ENCODE measurements around the gene SRGAP1. TPM values are rescaled to one million over a fixed set of nuclear protein-coding genes. Genes with fewer than 3 reads are reported as not detected.

Gene SRGAP1
- total RNA-seq, 1 donor from 2014 or later: 9.7 TPM

GRCh38 chr12:63940310-63941005 lies 96.0 kb downstream of the SRGAP1 start:
- DNase-seq (ENCODE audit: low spot score in 2 of 2, unreplicated experiment in 2 of 2): no peak
- H3K4me1 Mint-ChIP-seq: peaks cover 20% of the 10 kb centered on the region
- H3K4me3 Mint-ChIP-seq: no peak overlapping the region
- H3K9me3 Mint-ChIP-seq: no peaks in the 10 kb centered on the region
- H3K27me3 Mint-ChIP-seq (ENCODE audit: low read depth): no peaks in the 10 kb centered on the region
- TF ChIP-seq, protein P1, sequence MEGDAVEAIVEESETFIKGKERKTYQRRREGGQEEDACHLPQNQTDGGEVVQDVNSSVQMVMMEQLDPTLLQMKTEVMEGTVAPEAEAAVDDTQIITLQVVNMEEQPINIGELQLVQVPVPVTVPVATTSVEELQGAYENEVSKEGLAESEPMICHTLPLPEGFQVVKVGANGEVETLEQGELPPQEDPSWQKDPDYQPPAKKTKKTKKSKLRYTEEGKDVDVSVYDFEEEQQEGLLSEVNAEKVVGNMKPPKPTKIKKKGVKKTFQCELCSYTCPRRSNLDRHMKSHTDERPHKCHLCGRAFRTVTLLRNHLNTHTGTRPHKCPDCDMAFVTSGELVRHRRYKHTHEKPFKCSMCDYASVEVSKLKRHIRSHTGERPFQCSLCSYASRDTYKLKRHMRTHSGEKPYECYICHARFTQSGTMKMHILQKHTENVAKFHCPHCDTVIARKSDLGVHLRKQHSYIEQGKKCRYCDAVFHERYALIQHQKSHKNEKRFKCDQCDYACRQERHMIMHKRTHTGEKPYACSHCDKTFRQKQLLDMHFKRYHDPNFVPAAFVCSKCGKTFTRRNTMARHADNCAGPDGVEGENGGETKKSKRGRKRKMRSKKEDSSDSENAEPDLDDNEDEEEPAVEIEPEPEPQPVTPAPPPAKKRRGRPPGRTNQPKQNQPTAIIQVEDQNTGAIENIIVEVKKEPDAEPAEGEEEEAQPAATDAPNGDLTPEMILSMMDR (IDR thresholded peaks at IDR 0.05; ENCODE audit: unreplicated experiment): no peak
- H3K27ac Mint-ChIP-seq: peak overlapping the region; percentile 4
- H3K36me3 Mint-ChIP-seq: no peaks in the 10 kb centered on the region

- TF ChIP-seq, protein P1 (IDR thresholded peaks at IDR 0.05; ENCODE audit: unreplicated experiment): no peak
- Mint-ChIP-seq H3K4me1 (peaks cover 20% of the 10 kb centered on the region), H3K4me3 (no peak overlapping the region), H3K36me3 (no peaks in the 10 kb centered on the region), H3K27ac (peak overlapping the region; percentile 79), H3K9me3 (no peaks in the 10 kb centered on the region), H3K27me3 (ENCODE audit: low read depth) (no peaks in the 10 kb centered on the region)
- DNase-seq (ENCODE audit: low spot score in 2 of 2, unreplicated experiment in 2 of 2): no peak
Observed at GRCh38 chr12:63941166-63941800, 96.8 kb downstream of the SRGAP1 start.

DNA sequence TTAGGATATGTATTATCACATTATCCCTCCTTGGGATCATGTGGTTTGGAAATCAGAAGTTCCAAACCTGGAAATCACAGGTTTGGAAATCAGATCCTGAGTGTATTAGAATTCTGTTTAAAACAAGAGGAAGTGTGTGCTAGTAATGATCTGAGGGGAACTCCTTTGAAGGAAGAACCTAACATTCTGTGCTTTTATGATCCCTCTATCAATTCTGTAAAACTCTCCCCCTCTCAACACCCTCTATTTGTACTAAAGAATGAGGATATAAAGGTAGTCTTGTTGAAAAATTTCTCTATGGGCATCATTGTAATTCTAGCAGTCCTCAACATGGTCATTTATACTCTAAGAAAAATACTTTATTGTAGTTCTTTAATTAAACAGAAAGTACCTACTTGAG lies 97.4 kb downstream of the SRGAP1 start:
- peaks cover 20% of the 10 kb centered on the region for H3K4me1 Mint-ChIP-seq
- H3K27me3 Mint-ChIP-seq (ENCODE audit: low read depth): no peaks in the 10 kb centered on the region
- DNase-seq (ENCODE audit: low spot score in 2 of 2, unreplicated experiment in 2 of 2): no peak
- peak overlapping the region; percentile 79 for H3K27ac Mint-ChIP-seq
- TF ChIP-seq, protein P1 (IDR thresholded peaks at IDR 0.05; ENCODE audit: unreplicated experiment): no peak
- no peaks in the 10 kb centered on the region for H3K9me3 Mint-ChIP-seq
- no peak overlapping the region for H3K4me3 Mint-ChIP-seq
- H3K36me3 Mint-ChIP-seq: no peaks in the 10 kb centered on the region

DNA sequence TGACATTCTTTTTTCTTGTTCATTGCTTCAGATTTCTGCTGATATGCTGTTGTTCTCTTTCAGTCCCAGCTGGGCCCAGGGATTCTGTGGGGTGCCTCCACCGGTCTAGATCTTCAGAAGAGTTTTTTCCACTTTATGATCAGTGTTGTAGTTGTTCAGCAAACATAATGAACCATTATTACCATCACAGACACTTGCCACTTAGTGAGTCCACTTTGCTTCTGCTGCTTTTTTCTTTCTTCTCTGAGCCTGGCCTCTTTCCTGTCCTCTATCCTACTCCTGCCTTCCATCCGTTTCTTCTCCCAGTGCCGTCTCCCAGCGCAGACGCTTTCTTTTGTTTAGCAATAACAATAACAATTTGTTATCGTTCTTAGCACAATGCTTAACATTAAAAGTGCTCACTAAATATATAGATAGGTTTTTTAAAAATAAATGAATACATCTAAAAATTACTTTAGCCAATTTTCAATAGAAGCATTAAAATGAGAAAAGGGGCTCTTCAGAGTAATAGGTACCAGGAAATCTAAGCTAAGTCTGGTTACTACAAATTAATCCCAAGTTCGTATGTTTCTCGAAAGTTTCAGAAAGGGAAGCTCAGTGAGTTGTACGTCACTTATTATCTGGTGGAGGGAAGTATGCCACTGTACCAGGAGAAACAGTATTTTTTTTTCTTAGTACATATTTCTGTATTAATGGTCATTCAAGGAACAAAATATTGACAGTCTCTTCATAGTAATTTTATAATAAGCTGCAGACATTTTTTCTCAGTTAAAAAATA lies 98.2 kb downstream of the SRGAP1 start:
- no peak overlapping the region for H3K27ac Mint-ChIP-seq
- H3K27me3 Mint-ChIP-seq (ENCODE audit: low read depth): no peaks in the 10 kb centered on the region
- no peak overlapping the region for H3K4me3 Mint-ChIP-seq
- no peaks in the 10 kb centered on the region for H3K36me3 Mint-ChIP-seq
- no peak for DNase-seq (ENCODE audit: low spot score in 2 of 2, unreplicated experiment in 2 of 2)
- no peaks in the 10 kb centered on the region for H3K9me3 Mint-ChIP-seq
- TF ChIP-seq, protein P1 (IDR thresholded peaks at IDR 0.05; ENCODE audit: unreplicated experiment): no peak
- H3K4me1 Mint-ChIP-seq: peaks cover 20% of the 10 kb centered on the region

DNA sequence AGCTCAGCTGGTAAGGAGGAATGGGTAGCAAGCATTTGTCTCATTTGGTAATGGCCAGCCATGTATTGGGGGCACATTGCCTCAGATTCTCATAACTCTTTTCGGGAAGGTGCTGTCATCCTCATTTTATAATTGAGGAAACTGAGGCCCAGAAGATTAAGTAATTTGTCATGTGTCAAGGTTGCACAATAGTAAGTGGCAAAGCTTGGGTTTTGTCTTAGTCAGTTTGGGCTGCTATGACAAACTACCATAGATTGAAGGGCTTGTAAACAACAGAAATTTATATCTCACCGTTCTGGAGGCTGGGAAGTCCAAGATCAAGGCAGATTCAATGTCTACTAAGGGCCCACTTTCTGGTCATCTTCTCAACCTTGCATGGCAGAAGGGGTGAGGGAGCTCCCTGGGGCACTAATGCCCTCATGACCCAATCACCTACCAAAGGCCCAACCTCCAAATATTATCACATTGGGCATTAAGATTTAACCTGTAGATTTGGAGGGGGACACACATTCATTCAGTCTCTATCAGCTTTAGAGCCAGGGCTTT lies 99.6 kb downstream of the SRGAP1 start:
- peaks cover 18% of the 10 kb centered on the region for H3K4me1 Mint-ChIP-seq
- no peak overlapping the region for H3K4me3 Mint-ChIP-seq
- no peaks in the 10 kb centered on the region for H3K36me3 Mint-ChIP-seq
- no peaks in the 10 kb centered on the region for H3K27me3 Mint-ChIP-seq (ENCODE audit: low read depth)
- no peak overlapping the region for H3K27ac Mint-ChIP-seq
- no peaks in the 10 kb centered on the region for H3K9me3 Mint-ChIP-seq
- DNase-seq (ENCODE audit: low spot score in 2 of 2, unreplicated experiment in 2 of 2): no peak
- TF ChIP-seq, protein P1 (IDR thresholded peaks at IDR 0.05; ENCODE audit: unreplicated experiment): no peak

All from mesothelial cell of epicardium (in vitro differentiated cells).